Endothelial cell of umbilical vein (primary cell): ENCODE measurements around the gene PTK6. TPM values are rescaled to one million over a fixed set of nuclear protein-coding genes. Genes with fewer than 3 reads are reported as not detected.

Experiments
- BruUV-seq: library from RNA; stranded (reverse); fragments of 400-500 nt; replicated peaks from 2 replicates; lab custom pipeline; 2021; lab: Mats Ljungman, UMichigan
- CTCF ChIA-PET: fragments of 300-600, 350-600 bp; sonication (Branson Sonifier 250); formaldehyde crosslinking; loops from one replicate; lab custom pipeline; 2021; ENCODE audit warnings: antibody characterized with exemption, inconsistent platforms; lab: Charles Lee
- POLR2A ChIA-PET: fragments of 300-600, 350-600 bp; sonication (Branson Sonifier 250); formaldehyde crosslinking; loops from one replicate; lab custom pipeline; 2021; ENCODE audit warnings: antibody characterized with exemption, inconsistent platforms; lab: Charles Lee
- DNase-seq: peaks from one replicate; pipeline ENCODE4 v3.0.0-alpha.2; 2011; ENCODE audit warnings: low read depth, low spot score
- FAIRE-seq: peaks from 2 replicates; lab custom pipeline; 2011; peaks lifted over from hg19 to GRCh38; lab: Jason Lieb, UNC
- H2AFZ ChIP-seq: 2 replicates; pipeline ENCODE4 v1.6.0; 2012; ENCODE audit warnings: low read depth, low read length, control low read depth, inconsistent platforms
- H3K27ac ChIP-seq: 2 replicates; pipeline ENCODE4 v1.5.1; 2011; ENCODE audit warnings: low read depth, mild to moderate bottlenecking, control low read depth, low read length, moderate library complexity; ENCODE audit not compliant: insufficient read depth
- H3K27me3 ChIP-seq, 2 experiments: 2 replicates each; pipeline versions ENCODE4 v1.6.0 to v1.6.1; 2011; ENCODE audit warnings: low read length in 2 of 2, mixed read lengths in 1 of 2; ENCODE audit not compliant: control insufficient read depth in 2 of 2, insufficient read depth in 2 of 2
- H3K36me3 ChIP-seq, 2 experiments: 2 replicates in 1 of 2; 3 replicates in 1 of 2; pipeline ENCODE4 v1.5.1; 2011; ENCODE audit warnings: low read length in 2 of 2, mild to moderate bottlenecking in 1 of 2, moderate library complexity in 1 of 2; ENCODE audit not compliant: control insufficient read depth in 2 of 2, insufficient read depth in 2 of 2; ENCODE audit errors: extremely low read depth in 1 of 2
- H3K4me1 ChIP-seq: 3 replicates; pipeline ENCODE4 v1.5.1; 2011; ENCODE audit warnings: mild to moderate bottlenecking, low read length; ENCODE audit not compliant: control insufficient read depth, insufficient read depth; ENCODE audit errors: extremely low read depth
- H3K4me2 ChIP-seq: 2 replicates; pipeline ENCODE4 v1.6.1; 2011; ENCODE audit warnings: low read length, control low read depth, mixed read lengths; ENCODE audit not compliant: insufficient read depth
- H3K4me3 ChIP-seq, 3 experiments: fragments of 200-600 bp in 1 of 3; sonication (generic), shearing (Covaris generic) in 1 of 3; replicated peaks in 1 of 3; 2 replicates each; pipeline ENCODE4 v1.5.1; 2011 to 2016; ENCODE audit warnings: control low read depth in 3 of 3, low read length in 3 of 3, mild to moderate bottlenecking in 2 of 3, inconsistent platforms in 1 of 3, low read depth in 1 of 3, moderate library complexity in 1 of 3; ENCODE audit not compliant: insufficient read depth in 1 of 3
- H3K79me2 ChIP-seq: 2 replicates; pipeline ENCODE4 v1.6.0; 2012; ENCODE audit warnings: low read length, inconsistent platforms; ENCODE audit not compliant: control insufficient read depth, insufficient read depth
- H3K9ac ChIP-seq: replicated peaks from 2 replicates; pipeline ENCODE3; 2011; ENCODE audit warnings: low read length, control low read depth; ENCODE audit not compliant: insufficient read depth; ENCODE audit errors: extremely low read depth
- H3K9me1 ChIP-seq: replicated peaks from 3 replicates; pipeline ENCODE4 v1.6.0; 2011; ENCODE audit warnings: mild to moderate bottlenecking, low read length; ENCODE audit not compliant: control insufficient read depth, insufficient read depth; ENCODE audit errors: extremely low read depth
- H3K9me3 ChIP-seq: replicated peaks from 2 replicates; pipeline ENCODE4 v1.5.1; 2012; ENCODE audit warnings: low read length, inconsistent platforms; ENCODE audit not compliant: control insufficient read depth, insufficient read depth
- H4K20me1 ChIP-seq: replicated peaks from 2 replicates; pipeline ENCODE3; 2011; ENCODE audit warnings: mild to moderate bottlenecking, low read length; ENCODE audit not compliant: control insufficient read depth, insufficient read depth; ENCODE audit errors: extremely low read depth
- CTCF ChIP-seq, 2 donors: IDR thresholded peaks; 1 replicate in 1 of 2; 2 replicates in 1 of 2; pipeline ENCODE4 v1.5.1; 2011; ENCODE audit warnings: low read length in 2 of 2, mild to moderate bottlenecking in 2 of 2, moderate library complexity in 2 of 2, control low read depth in 1 of 2, inconsistent platforms in 1 of 2, low read depth in 1 of 2; ENCODE audit not compliant: insufficient read depth in 1 of 2; ENCODE audit errors: extremely low read depth in 1 of 2
- EZH2 ChIP-seq: IDR thresholded peaks from 2 replicates; pipeline ENCODE4 v1.6.1; 2012; ENCODE audit warnings: borderline replicate concordance, low read depth, mild to moderate bottlenecking, moderate library complexity, low read length, inconsistent platforms; ENCODE audit not compliant: severe bottlenecking
- JUN ChIP-seq: IDR thresholded peaks from 2 replicates; pipeline ENCODE4 v1.6.1; 2011; ENCODE audit warnings: borderline replicate concordance, low read depth; ENCODE audit not compliant: insufficient read length, insufficient read depth
- MAX ChIP-seq: IDR thresholded peaks from 2 replicates; pipeline ENCODE4 v1.6.1; 2011; ENCODE audit not compliant: insufficient read depth, insufficient read length
- MYC ChIP-seq: IDR thresholded peaks from one replicate; pipeline ENCODE4 v1.6.1; 2011; ENCODE audit warnings: mild to moderate bottlenecking, low read depth, low read length
- POLR2A ChIP-seq: IDR thresholded peaks from 2 replicates; pipeline ENCODE4 v1.6.1; 2012; ENCODE audit warnings: low read depth, mild to moderate bottlenecking, control low read depth, low read length
- POLR2AphosphoS5 ChIP-seq: IDR thresholded peaks from 2 replicates; pipeline ENCODE4 v1.6.1; 2012; ENCODE audit warnings: low read depth, mild to moderate bottlenecking, control low read depth, low read length, moderate library complexity; ENCODE audit not compliant: insufficient read depth
- dilution Hi-C: fragments of 300-500 bp; cut with MboI; formaldehyde crosslinking; loops from one replicate; pipeline ENCODE4 v1.15.0; 2019; ENCODE audit warnings: low sequenced_read_pairs; ENCODE audit not compliant: extremely low pct_ligation_motif_present
- intact Hi-C: fragments of 100-400 bp; cut with micrococcal nuclease; formaldehyde crosslinking; loops from one replicate; pipeline ENCODE4 v1.10.0; 2022
- polyA plus RNA-seq, 4 experiments: library from polyadenylated mRNA; depleted of rRNA in 3 of 4; stranded (reverse) in 3 of 4; unstranded in 1 of 4; fragments of >200 nt; gene quantifications; 2 replicates each; pipeline versions ENCODE4 v1.2.1 to v1.2.3, GENCODE V29; 2011 to 2012; ENCODE audit warnings: missing spikeins in 1 of 4
- total RNA-seq: library from RNA; stranded (reverse); gene quantifications from 2 replicates; pipeline ENCODE4 v1.2.3, GENCODE V29; 2021

Gene PTK6
- total and polyA plus RNA-seq, 2 donors (not counting 3 experiments of a cell fraction or from before 2014, with no cell fraction given), result 0.18 TPM; not detected in 1

- dilution Hi-C loops (no loop called here), intact Hi-C loops (no loop called here)
- no peak for FAIRE-seq
- H2AFZ ChIP-seq, result no peak overlapping the region
- no peaks in the 10 kb centered on the region for H3K79me2 ChIP-seq
- H3K4me2 ChIP-seq, result no peak overlapping the region
- ChIA-PET CTCF (interaction anchor here (1.9 kb wide), 1 partner anchor 12 kb away, joined by 8 read pairs; no protein-coding TSS in a partner anchor), POLR2A (interaction anchor here (0.7 to 1.6 kb wide), 2 partner anchors 13 to 44 kb away, joined by 3 to 5 read pairs; partner anchors contain the start of gene PPDPF)
- H3K4me1 ChIP-seq, result no peaks in the 10 kb centered on the region
- no peak for TF ChIP-seq POLR2A
- no peak for TF ChIP-seq CTCF (IDR thresholded peaks at IDR 0.05; ENCODE audit: extremely low read depth in 1 of 2, insufficient read depth in 1 of 2, low read depth in 1 of 2, low read length in 2 of 2)
- no peak for TF ChIP-seq MYC
- no peak for TF ChIP-seq JUN
- no peak for TF ChIP-seq MAX
- no peak for TF ChIP-seq POLR2AphosphoS5
- no peak for TF ChIP-seq EZH2
- no TSS peak for BruUV-seq
- peaks cover 0 to 2% of the 10 kb centered on the region in 2 experiments for H3K27me3 ChIP-seq
- H3K27ac ChIP-seq, result no peak overlapping the region
- H3K4me3 ChIP-seq, result no peak overlapping the region
- H3K9me3 ChIP-seq, result no peaks in the 10 kb centered on the region
- DNase-seq, result no peak
- H4K20me1 ChIP-seq, result no peaks in the 10 kb centered on the region
- H3K9ac ChIP-seq, result no peak overlapping the region
- H3K9me1 ChIP-seq, result no peaks in the 10 kb centered on the region
- no peaks in the 10 kb centered on the region for H3K36me3 ChIP-seq
Measured at GRCh38 chr20:63508072-63508768, 29.0 kb downstream of the PTK6 start.
